GM19452 (cell line): Measurements from ENCODE around the gene PRDM16.

ENCODE experiments used
- ATAC-seq: cut with Tn5 transposase; IDR thresholded peaks from one replicate; pipeline ENCODE4 v1.9.1; 2021; ENCODE audit not compliant: unreplicated experiment

PRDM16 gene

DNA sequence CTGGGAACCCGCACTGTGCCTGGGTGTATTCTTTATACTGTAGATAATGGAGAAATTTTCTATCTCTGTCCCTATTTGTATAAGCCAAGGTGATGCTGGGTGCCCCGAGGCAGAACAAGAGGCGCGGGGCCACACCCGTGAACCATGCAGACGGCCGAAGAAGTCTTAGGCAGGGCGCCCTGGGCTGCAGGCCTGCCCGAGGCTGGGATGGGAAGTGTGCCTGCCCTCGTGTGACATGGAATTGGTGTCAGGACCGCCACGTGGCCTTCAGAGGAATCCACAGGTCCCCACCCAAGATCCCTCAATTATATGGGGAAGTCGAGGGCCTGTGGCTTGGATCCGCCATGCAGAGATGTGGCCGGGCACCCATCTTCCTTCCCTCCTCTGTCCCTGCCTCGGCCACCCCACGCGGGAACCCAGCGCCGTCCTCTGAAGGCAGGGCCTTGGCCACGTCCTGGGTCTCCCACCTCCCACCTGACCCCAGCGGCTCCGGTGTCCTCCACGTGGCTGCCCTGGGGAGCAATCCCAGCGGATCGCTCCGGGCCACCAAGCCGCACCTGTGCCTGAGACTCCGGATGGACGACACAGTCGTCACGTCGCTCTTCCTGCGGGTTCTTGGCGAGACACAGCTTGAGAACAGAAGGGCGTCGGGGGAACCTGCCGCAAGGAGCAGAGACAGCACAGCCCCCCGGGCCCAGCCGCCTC, 365.6 kb downstream of the PRDM16 start:
- no peak for ATAC-seq

DNA sequence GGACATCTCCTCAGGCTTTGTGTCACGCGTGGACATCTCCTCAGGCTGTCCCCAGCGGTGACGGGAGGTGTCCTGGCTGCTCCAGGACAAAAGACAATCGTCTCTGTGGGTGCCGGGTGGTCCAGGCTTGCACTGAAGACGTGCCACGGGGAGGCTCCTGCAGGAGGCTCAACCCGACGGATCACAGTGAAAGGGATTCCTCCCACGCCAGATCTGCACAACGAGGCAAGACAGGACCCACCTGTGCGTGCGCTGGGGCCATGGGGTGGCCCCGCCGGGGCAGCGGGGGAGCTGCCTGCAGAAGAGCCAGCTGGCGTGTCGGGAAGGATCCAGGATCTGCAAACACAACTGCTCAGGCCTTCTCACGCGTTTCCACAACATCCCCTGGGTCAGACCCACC, 366.7 kb downstream of the PRDM16 start:
- no peak for ATAC-seq

DNA sequence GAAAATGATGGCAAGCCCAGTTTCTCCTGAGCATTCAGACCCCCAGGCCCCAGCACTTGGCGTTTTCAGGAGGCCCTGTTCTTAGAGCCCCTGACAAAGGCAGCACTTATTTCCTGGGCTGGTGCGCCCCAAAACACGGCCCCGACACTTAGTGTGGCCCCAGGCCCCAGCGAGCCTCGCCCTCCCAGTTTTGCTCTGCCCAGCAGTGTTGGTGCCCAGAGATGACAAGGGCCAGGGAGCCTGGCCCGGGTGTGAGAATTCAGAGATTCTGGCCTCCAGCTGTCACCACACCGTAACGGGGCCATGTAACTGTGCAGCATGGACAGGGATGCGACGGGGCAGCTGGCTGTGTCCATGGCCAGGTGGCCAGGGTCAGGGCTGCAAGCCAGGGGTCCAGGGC, 367.4 kb downstream of the PRDM16 start:
- ATAC-seq: no peak

DNA sequence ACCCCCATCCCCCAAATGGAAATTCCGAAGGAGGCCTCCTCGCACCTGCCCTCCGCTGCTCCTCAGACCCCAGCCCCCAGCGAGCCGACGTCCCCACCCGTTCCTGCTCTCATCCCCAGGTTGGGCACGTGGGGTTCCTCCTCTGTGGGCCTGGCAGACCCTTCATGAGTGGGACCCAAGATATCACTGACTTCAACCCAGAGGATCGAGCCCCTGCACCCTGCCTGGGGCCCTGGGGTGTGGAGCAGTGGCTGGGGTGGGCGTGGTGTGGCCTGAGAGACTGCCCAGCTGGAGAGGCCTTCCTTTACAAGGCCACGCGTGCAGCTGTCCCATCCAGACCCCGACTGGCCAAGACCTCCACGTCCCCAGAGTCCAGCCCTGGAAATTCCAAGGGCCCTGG, 367.9 kb downstream of the PRDM16 start:
- no peak for ATAC-seq

DNA sequence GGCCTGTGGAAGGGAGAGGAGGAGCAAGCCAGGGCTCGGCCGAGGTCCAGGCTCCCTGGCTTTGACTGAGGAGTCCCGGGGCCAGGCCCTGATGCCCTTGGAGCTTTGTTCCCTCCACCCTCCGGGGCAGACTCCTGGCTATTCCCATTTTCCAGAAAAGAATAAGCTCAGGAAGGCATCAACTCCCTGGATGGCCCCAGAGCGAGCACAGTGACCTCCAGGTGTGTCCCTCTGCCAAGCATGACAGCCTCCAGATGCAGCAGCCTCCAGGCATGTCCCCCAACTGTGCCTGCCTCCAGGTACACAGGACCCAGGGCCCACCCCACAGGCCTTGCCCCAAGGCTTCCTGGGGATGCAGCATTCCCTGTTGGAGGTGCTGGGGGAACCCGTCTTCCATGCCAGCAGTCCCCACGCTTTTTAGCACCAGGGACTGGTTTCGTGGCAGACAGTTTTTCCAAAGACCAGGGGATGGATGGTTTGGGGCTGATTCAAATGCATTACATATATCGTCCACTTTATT, 369.7 kb downstream of the PRDM16 start:
- no peak for ATAC-seq

DNA sequence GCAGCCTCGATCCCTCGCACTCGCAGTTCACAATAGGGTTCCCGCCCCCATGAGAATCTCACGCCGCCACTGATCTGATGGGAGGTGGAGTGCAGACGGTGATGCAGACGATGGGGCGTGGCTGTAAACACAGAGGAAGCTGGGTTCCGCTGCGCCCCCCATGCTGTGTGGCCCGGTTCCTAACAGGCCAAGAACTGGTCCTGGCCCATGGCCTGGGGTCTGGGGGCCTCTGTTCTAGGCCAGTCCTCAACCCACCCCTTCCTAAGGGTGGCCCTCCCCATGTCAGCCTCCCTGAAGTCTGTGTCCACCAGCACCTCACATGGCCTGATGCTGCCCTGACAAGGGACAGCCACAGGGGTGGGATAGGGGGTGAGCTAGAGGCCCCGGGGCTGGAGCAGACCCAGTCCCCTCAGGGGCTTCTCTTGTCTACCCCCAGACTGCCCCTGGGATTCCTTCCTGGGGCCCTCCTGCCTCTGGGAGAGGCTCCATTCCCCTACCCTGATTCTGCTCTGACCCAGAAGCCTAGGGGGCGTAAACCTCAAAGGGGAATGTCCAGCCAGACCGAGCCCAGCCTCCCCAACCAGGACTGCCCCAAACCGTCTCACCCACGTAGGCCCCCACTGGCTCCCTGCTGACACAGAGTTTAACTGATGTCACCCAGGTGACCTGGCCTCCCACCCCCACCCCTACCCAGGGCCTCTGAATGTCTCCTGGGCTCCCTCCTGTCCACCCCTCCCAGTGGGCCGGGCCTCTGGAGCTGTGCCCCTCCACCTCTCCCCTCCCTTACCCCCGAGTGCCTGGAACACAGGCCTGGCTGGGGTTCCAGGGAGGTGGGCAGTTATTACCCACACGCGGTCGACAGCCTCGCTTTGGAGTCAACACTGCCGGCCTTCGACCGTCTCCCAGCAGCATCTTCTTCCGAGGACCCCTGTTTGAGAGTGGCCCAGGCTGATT, 370.6 kb downstream of the PRDM16 start:
- no peak for ATAC-seq

DNA sequence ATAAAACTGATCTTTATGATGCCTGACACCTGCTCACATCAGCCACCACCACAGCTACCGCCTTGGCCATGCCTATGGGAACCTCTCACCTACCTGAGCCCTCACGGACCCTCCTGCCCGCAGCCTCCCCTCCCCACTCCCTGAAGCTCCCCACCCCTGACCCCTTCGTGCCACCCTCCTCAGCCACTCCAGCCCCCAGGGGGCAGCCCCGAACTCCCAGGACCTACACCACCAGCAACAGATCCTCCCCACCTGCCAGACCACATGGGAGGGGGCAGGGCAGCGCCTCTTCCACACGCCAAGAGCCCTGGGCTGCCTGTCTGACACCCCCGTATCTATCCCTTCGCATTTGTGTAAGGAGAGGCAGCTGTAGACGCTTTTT, 371.3 kb downstream of the PRDM16 start:
- no peak for ATAC-seq

DNA sequence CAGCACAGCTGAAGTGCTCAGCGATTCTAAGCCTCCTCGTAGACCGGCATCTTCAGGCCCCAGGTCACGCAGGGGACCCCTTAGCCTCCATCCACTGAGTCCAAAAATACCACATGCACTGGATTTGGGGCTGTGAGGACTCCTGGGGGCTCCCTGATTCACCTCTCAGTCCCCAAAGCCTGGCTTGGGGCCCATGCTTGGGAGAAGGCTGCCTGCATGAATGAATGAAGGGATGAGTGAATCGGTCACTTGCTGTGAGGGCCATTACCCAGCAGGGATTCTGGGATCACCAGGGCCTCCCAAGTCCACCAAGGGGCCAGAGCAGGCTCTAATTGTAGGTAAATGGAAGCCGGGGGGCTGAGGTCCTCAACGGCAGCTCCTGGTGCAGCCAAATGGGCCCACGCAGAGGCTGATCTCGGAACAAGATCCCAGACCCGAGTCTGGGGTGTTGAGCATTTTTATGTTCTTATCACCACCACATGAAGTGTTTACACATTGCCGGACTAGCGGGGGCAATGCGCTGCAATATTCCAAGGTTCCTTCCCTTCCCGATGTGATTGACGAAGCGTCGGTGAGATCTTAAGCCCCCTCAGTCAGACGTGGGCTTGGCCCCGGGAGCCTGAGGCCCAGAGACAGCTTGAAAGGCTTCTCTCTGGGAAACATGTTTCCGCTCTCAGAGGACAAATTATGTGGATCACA, 371.9 kb downstream of the PRDM16 start:
- no peak for ATAC-seq

DNA sequence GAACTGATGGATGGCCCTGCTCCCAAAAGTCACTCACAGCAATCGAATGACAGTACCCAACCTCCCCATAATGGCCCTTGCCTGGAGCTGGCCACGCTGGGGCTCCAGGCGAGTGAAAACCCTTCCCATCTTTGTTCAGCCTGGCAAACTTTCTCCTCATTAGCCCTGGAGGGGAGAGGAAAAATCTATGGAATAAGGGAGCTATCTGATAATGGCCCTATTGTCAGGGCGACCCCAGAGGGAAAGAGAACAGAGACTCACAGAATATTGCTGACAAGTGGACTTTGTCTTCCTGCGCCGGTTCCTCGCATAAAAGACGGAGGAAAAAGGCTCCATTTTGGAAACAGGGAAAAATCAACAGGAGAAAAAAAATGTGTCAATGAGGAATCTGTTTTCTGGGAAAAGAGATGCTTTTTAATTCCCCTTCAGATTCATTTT, 372.4 kb downstream of the PRDM16 start:
- no peak for ATAC-seq

DNA sequence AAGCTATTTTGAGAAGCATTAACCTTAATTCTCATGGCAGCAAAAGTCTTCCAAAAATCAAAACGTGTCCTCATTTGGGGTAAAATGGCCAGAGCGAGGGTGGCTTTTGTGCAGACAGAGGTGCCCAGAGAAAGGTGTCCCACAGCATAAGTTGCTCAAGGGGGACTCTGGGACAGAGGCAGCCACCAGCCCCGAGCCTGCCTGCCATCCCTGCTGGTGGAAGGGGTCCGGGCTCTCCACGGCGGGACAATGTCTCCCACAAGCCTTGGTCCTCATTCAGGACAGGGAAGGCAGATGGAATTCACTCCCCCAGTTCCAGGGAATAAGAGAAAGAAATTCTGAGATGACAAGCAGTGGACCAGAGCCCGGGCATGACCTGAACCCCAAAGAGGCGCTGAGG, 372.9 kb downstream of the PRDM16 start:
- ATAC-seq: no peak

DNA sequence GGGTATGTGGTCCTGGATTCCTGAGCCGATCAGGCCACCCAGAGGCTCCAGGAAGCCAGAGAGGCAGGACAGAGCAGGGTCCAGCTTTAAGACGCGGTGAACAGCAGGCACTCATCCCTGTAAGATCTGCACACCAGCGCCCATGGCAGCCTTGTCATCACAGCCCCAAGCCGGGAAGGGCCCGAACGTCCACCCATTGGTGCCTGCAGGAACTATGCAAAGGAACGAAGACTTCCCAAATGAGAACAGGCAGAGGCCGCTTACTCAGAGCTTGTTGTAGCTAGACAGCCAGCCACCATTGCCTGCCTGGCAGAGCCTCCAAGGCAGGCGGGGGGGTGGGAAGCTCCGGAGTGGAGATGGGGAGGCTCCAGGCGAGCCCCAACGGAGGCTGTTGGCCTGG, 373.3 kb downstream of the PRDM16 start:
- no peak for ATAC-seq

DNA sequence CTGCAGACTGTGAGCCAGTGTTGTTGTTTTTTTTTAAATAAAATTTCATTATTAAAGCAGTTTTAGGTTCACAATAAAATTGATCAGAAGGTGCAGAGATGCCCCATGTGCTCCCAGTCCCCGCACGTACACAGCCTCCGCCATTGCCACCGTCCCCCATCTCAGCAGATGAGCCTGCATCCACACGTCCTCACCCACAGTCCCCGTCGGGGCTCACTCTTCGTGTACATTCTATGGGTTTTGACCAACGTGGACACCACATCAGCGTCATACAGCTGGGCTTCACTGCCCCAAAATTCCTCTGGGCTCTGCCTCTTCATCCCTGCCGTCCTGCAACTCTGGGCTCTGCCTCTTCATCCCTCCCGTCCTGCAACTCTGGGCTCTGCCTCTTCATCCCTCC, 373.9 kb downstream of the PRDM16 start:
- ATAC-seq: no peak

DNA sequence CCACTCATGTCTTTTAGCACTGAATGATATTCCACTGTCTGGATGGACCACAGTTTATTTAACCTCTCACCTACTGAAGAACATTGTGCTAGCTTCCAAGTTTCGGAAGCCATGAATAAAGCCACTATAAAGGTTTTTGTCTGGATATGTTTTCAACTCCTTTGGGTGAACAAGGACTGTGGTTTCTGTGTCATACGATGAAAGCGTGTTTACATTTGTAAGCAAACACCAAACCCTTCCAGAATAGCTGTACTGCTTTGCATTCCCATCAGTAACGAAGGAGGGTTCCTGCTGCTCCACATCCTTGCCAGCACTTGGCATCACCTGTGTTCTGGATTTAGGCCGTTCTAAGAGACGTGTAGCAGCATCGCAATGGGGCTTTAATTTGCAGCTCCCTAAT, 374.8 kb downstream of the PRDM16 start:
- no peak for ATAC-seq

DNA sequence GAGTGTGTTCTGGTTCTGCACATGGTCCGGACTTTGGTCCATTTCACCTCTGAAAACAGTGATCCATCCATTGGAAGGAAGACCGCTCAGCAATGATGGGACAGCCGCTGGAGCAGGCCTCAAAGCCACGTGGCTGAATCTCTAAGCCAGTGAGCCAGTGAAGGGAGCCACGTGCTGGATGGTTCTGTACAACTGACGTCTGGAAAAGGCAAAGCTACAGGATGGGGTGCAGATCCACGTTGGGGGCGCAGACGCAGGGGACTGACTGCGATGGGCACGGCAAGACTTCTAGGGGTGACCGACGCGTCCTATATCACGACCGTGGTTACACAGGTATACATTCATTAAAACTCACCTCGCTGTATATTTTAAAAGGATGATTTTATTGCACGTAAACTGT, 375.3 kb downstream of the PRDM16 start:
- ATAC-seq: no peak

DNA sequence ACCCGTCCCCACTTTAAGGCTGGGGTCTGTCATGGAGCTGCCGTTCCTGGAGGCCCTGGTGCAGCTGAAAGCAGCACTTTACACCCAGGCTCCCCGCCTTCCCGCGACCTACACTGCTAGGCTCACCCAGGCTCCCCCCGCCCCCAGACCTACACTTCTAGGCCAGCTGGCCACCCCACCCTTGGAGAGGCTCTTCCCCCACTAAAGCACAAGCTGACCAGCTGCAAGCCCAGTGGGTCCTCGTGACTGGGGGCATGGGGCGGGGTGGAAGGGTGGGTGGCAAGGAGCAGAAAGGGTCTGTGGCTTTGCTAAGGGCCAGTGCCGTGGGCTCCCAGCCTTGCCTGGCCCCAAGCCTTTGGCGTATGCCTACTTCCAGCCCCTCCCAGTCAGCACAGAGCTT, 375.7 kb downstream of the PRDM16 start:
- ATAC-seq: no peak

DNA sequence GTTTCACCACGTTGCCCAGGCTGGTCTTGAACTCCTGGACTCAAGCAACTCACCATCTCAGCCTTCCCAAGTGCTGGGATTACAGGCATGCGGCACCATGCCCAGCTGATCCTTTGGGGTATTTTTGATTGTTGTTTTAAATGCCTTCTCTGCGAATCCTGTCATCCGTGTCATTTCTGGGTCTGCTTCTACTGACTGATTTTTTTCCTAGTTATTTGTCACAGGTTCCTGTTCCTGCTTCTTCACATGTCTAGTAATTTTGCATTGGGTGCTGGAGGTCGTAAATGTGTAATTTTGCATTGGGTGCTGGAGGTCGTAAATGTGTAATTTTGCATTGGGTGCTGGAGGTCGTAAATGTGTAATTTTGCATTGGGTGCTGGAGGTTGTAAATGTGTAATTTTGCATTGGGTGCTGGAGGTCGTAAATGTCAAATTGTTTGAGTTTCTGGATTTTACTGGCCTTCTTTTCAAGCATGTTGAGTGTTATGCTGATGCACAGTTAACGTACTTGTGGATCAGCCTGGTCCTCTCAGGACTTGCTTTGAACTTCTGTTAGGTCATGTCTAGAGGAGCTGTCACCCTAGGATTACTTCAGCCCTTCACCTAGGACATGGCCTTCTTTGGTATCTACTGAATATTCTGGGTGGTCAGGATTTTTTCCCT, 381.3 kb downstream of the PRDM16 start:
- ATAC-seq: no peak

DNA sequence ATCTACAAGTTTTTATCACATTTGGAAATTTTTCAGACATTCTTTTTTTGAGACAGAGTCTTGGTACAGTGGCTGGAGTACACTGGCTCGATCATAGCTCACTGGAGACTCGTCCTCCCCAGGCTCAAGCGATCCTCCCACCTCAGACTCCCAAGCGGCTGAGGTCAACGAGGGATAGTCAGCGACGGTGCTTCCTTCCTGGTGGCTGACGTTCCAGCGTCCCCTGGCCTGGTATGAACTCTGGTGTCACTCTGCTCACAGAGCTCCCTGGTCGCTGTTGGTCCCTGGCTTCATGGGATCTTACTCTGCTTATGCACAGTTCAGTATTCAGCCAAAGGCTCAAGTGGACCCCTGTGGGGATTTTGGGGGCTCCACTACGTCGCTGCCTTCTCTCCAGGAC, 382.0 kb downstream of the PRDM16 start:
- no peak for ATAC-seq

DNA sequence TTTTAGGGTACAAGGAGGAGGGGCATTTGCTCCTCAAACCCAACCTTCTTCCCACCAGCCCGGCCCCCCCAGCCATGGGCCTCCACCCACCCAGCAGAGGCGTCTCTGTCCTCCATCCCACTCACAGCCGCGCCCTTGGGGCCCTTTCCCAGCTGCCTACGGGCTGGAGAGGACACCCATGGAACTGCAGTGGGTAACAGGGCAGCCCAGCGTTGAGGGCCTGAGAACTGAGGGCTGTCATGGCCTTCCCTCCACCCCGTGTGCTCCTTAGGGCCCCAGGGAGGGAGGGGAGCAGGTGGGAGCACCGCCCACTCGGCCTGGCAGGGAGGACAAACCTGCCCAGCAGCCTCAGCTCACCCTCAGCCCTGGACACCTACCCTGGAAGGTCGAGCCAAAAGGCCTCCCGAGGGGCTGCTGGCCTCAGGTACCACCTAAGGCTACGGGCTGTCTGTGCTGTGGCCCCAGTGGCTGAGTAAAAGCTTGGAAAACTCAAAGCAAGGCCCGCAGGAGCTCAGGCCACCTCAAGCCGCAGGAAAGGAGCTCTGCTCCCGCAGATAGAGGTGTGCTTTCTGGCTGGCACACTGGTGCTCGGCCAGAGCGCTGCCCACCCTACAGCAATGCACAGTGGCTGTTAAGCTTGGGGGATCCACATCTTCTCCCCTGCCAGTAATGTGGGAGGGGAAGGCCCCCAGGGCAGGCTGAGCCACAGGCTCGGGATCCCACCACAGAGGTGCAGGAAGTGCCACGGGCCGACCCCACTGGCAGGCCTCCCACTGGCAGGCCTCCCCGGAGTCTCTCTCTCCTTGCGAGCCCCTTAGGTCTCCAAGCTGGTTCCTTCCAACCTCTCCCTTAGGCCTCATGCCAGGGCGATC, 383.2 kb downstream of the PRDM16 start:
- ATAC-seq: no peak

DNA sequence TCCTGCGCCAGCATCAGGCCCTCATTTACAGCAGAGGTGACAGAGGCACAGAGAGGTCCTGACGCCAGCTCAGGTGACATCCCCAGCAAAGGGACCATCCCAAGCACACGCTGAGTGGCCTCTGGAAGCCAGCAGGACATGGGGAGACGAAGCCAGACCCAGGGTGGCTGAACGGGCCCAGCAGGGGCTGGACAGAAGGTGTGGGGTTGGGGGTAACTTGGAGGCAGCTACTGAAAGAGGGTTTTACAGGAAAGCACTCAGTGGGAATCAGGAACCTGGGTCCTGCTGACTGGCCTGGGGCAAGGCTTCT, 383.8 kb downstream of the PRDM16 start:
- ATAC-seq: no peak

DNA sequence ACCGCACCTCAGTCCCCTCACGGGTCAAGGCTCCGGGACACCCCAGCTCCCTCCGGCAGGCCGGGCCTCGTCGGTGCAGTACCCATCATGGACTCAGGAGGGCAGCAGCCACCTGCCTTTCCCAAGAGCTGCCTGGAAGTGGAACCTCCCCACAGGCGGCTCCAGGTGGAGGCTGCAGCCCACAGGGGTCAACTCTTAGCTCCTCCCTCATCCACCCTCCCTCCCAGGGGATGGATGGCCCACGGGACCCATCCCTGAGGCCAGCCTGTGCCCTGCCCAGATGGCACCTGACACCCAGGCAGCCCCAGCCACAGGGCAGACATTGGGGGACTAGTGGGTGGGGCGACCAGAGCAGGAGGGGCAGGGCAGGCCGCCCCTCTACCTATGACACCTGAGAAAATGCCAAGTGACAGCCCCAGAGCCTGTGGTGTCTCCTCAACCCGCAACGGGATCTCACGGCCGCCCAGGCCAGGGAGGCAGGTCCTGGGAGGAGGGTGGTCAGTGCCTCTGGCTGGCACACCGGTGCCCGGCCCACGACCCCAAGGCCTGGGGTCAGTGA, 384.3 kb downstream of the PRDM16 start:
- no peak for ATAC-seq
